DND-41 (cell line): Measurements from ENCODE around the gene CFAP410.

Experiments used
- ATAC-seq: fragments of 200-7000 bp; cut with Tn5 transposase; 3 replicates; pipeline ENCODE4 v1.9.1; 2021; ENCODE audit warnings: low read depth; ENCODE audit not compliant: insufficient read depth
- DNase-seq: peaks from one replicate; pipeline ENCODE4 v3.0.0-alpha.2; 2020
- H2AFZ ChIP-seq: 2 replicates; pipeline ENCODE4 v1.6.0; 2012; ENCODE audit warnings: low read depth, low read length
- H3K27ac ChIP-seq: 2 replicates; pipeline ENCODE4 v1.5.1; 2012; ENCODE audit warnings: low read length, inconsistent platforms
- H3K27me3 ChIP-seq: fragments of 200-600 bp; sonication (generic); 2 replicates; pipeline ENCODE4 v1.6.0; 2012; ENCODE audit warnings: low read length, mild to moderate bottlenecking, inconsistent platforms; ENCODE audit not compliant: insufficient read depth, poor library complexity
- H3K36me3 ChIP-seq: 2 replicates; pipeline ENCODE4 v1.5.1; 2012; ENCODE audit warnings: low read length, inconsistent platforms; ENCODE audit not compliant: insufficient read depth
- H3K4me1 ChIP-seq: 2 replicates; pipeline ENCODE4 v1.5.1; 2012; ENCODE audit warnings: mild to moderate bottlenecking, low read length; ENCODE audit not compliant: insufficient read depth
- H3K4me2 ChIP-seq: 2 replicates; pipeline ENCODE4 v1.6.0; 2012; ENCODE audit warnings: mild to moderate bottlenecking, moderate library complexity, low read length, inconsistent platforms; ENCODE audit not compliant: insufficient read depth
- H3K4me3 ChIP-seq, 2 experiments: fragments of 200-600 bp in 1 of 2; shearing (Covaris generic) in 1 of 2; 2 replicates each; pipeline ENCODE4 v1.5.1; 2012 to 2016; ENCODE audit warnings: inconsistent platforms in 2 of 2, low read length in 2 of 2, mild to moderate bottlenecking in 2 of 2, low read depth in 1 of 2, moderate library complexity in 1 of 2
- H3K79me2 ChIP-seq: 2 replicates; pipeline ENCODE4 v1.6.0; 2012; ENCODE audit warnings: low read length, inconsistent platforms; ENCODE audit not compliant: insufficient read depth
- H3K9ac ChIP-seq: 2 replicates; pipeline ENCODE4 v1.6.0; 2012; ENCODE audit warnings: low read depth, mild to moderate bottlenecking, inconsistent platforms, low read length, moderate library complexity
- H3K9me3 ChIP-seq: 2 replicates; pipeline ENCODE4 v1.5.1; 2012; ENCODE audit warnings: low read length, moderate library complexity, mild to moderate bottlenecking, inconsistent platforms; ENCODE audit not compliant: insufficient read depth, severe bottlenecking
- H4K20me1 ChIP-seq: 2 replicates; pipeline ENCODE4 v1.6.0; 2012; ENCODE audit warnings: low read length; ENCODE audit not compliant: insufficient read depth
- CTCF ChIP-seq: IDR thresholded peaks from 2 replicates; pipeline ENCODE4 v1.5.1; 2012; ENCODE audit warnings: borderline replicate concordance, low read length, moderate library complexity, mild to moderate bottlenecking; ENCODE audit not compliant: poor library complexity, severe bottlenecking; ENCODE audit errors: extremely low read depth
- EZH2 ChIP-seq: IDR thresholded peaks from 3 replicates; pipeline ENCODE4 v1.6.1; 2012; ENCODE audit warnings: borderline replicate concordance, low read depth, mild to moderate bottlenecking, moderate library complexity, low read length, inconsistent platforms; ENCODE audit not compliant: severe bottlenecking

Gene CFAP410

GRCh38 chr21:44314561-44314960 is 24.6 kb downstream of the CFAP410 start:
- peaks cover 62% of the 10 kb centered on the region for H4K20me1 ChIP-seq
- ATAC-seq (no peak), DNase-seq (no peak)
- TF ChIP-seq CTCF: no peak
- no peak overlapping the region for H2AFZ ChIP-seq
- H3K4me3 ChIP-seq: no peak overlapping the region
- no peaks in the 10 kb centered on the region for H3K9me3 ChIP-seq
- no peaks in the 10 kb centered on the region for H3K27me3 ChIP-seq
- 0 out of 2 replicates have a peak, but pooled peaks cover 3% of the 10 kb centered on the region for H3K79me2 ChIP-seq
- H3K4me1 ChIP-seq: no peaks in the 10 kb centered on the region
- no peak overlapping the region for H3K9ac ChIP-seq
- peaks cover 96% of the 10 kb centered on the region for H3K36me3 ChIP-seq
- no peak overlapping the region for H3K27ac ChIP-seq
- H3K4me2 ChIP-seq: no peak overlapping the region

GRCh38 chr21:44314128-44314527 is 25.1 kb downstream of the CFAP410 start:
- Histone ChIP-seq H3K79me2 (0 out of 2 replicates have a peak, but pooled peaks cover 3% of the 10 kb centered on the region), H3K27me3 (no peaks in the 10 kb centered on the region), H4K20me1 (peaks cover 66% of the 10 kb centered on the region), H3K4me2 (no peak overlapping the region), H3K36me3 (peaks cover 92% of the 10 kb centered on the region), H3K4me1 (no peaks in the 10 kb centered on the region), H3K4me3 (no peak overlapping the region), H3K27ac (no peak overlapping the region), H3K9ac (no peak overlapping the region), H3K9me3 (no peaks in the 10 kb centered on the region), H2AFZ (no peak overlapping the region)
- TF ChIP-seq EZH2 (no peak), CTCF (no peak)
- ATAC-seq: no peak
- no peak for DNase-seq

- ATAC-seq (no peak), DNase-seq (no peak)
- peaks cover 71% of the 10 kb centered on the region for H4K20me1 ChIP-seq
- TF ChIP-seq EZH2 (no peak), CTCF (no peak)
- H3K4me1 ChIP-seq: no peaks in the 10 kb centered on the region
- no peaks in the 10 kb centered on the region for H3K27me3 ChIP-seq
- H3K9me3 ChIP-seq: no peaks in the 10 kb centered on the region
- H3K36me3 ChIP-seq: peaks cover 90% of the 10 kb centered on the region
- H3K79me2 ChIP-seq: 0 out of 2 replicates have a peak, but pooled peaks cover 3% of the 10 kb centered on the region
- no peak overlapping the region for H3K4me3 ChIP-seq
- no peak overlapping the region for H3K4me2 ChIP-seq
- H3K27ac ChIP-seq: no peak overlapping the region
- H3K9ac ChIP-seq: no peak overlapping the region
- H2AFZ ChIP-seq: no peak overlapping the region
Observed at GRCh38 chr21:44313451-44313850, 25.7 kb downstream of the CFAP410 start.

GRCh38 chr21:44312716-44313115 is 26.5 kb downstream of the CFAP410 start:
- peaks cover 72% of the 10 kb centered on the region for H4K20me1 ChIP-seq
- no peak overlapping the region for H3K4me3 ChIP-seq
- no peak for TF ChIP-seq EZH2
- TF ChIP-seq CTCF: no peak
- H3K36me3 ChIP-seq: peaks cover 89% of the 10 kb centered on the region
- no peak overlapping the region for H3K4me2 ChIP-seq
- no peaks in the 10 kb centered on the region for H3K27me3 ChIP-seq
- 0 out of 2 replicates have a peak, but pooled peaks cover 3% of the 10 kb centered on the region for H3K79me2 ChIP-seq
- H3K9me3 ChIP-seq: no peaks in the 10 kb centered on the region
- no peak overlapping the region for H3K9ac ChIP-seq
- H3K4me1 ChIP-seq: no peaks in the 10 kb centered on the region
- H2AFZ ChIP-seq: no peak overlapping the region
- no peak overlapping the region for H3K27ac ChIP-seq
- no peak for DNase-seq
- ATAC-seq: no peak
